Ovary (tissue), 3 donors: Measurements from ENCODE around the gene KCNJ6.

Experiments
- CTCF ChIP-seq, 3 donors: fragments of 450-650 bp in 2 of 3; fragments of 200-600 bp in 1 of 3; IDR thresholded peaks; one replicate each; pipeline versions ENCODE4 v1.5.1 to v1.8.0; 2016 to 2022; ENCODE audit warnings: antibody characterized with exemption in 3 of 3, mild to moderate bottlenecking in 1 of 3
- POLR2A ChIP-seq: fragments of 450-650 bp; IDR thresholded peaks from one replicate; pipeline ENCODE4 v1.6.1; 2017; ENCODE audit warnings: antibody characterized with exemption, mild to moderate bottlenecking, moderate library complexity
- donor health status: DM: no; HTN: no; CAD: no.

GRCh38 chr21:37656899-37657298, 259.4 kb downstream of the KCNJ6 start:
- TF ChIP-seq CTCF (IDR thresholded peaks at IDR 0.05) (no peak), POLR2A (no peak)
